Measurements from ENCODE around the gene PAQR9.
A peak's percentile ranks its signal among the peaks of the same experiment; 100 is the strongest.

PAQR9 gene

GRCh38 chr3:142981108-142981507, 17.6 kb upstream of the PAQR9 start:
- no peak for DNase-seq

GRCh38 chr3:142977399-142977728, 13.9 kb upstream of the PAQR9 start:
- DNase-seq, result no peak

- DNase-seq, result no peak
Observed at GRCh38 chr3:142976621-142977398, 13.3 kb upstream of the PAQR9 start.

- no peak for DNase-seq
Observed at GRCh38 chr3:142975316-142975995, 12.0 kb upstream of the PAQR9 start.

- no peak for DNase-seq
Observed at GRCh38 chr3:142973217-142974009, 9.9 kb upstream of the PAQR9 start.

- no peak for DNase-seq
Observed at GRCh38 chr3:142972092-142972753, 8.7 kb upstream of the PAQR9 start.

GRCh38 chr3:142971431-142971830, 8.0 kb upstream of the PAQR9 start:
- DNase-seq, result no peak

- DNase-seq, result no peak
Observed at GRCh38 chr3:142968319-142969025, 5.0 kb upstream of the PAQR9 start.

GRCh38 chr3:142966808-142967207, 3.3 kb upstream of the PAQR9 start:
- no peak for DNase-seq

GRCh38 chr3:142965581-142965980, 2.1 kb upstream of the PAQR9 start:
- DNase-seq, result no peak

GRCh38 chr3:142963234-142963515, 299 bp downstream of the PAQR9 start:
- DNase-seq, result no peak

- DNase-seq, result peak in 1 of 3 experiments; percentile 42
Observed at GRCh38 chr3:142962520-142963233, 797 bp downstream of the PAQR9 start.

- no peak for DNase-seq
Observed at GRCh38 chr3:142962175-142962519, 1.3 kb downstream of the PAQR9 start.

GRCh38 chr3:142961539-142961938, 1.9 kb downstream of the PAQR9 start:
- no peak for DNase-seq

GRCh38 chr3:142960322-142960850, 3.1 kb downstream of the PAQR9 start:
- DNase-seq, result peak in 1 of 3 experiments; percentile 41

- DNase-seq, result no peak
Observed at GRCh38 chr3:142958707-142959106, 4.8 kb downstream of the PAQR9 start.

- no peak for DNase-seq
Observed at GRCh38 chr3:142953443-142953842, 10.0 kb downstream of the PAQR9 start.

- no peak for DNase-seq
Observed at GRCh38 chr3:142952272-142953193, 10.9 kb downstream of the PAQR9 start.

GRCh38 chr3:142951794-142952193, 11.7 kb downstream of the PAQR9 start:
- no peak for DNase-seq

- DNase-seq, result no peak
Observed at GRCh38 chr3:142950972-142951371, 12.5 kb downstream of the PAQR9 start.
